MM.1S (cell line): Measurements from ENCODE around the gene FYN.

ENCODE experiments used
- EZH2 ChIP-seq: fragments of 300-600 bp; sonication (generic); optimal IDR thresholded peaks from 2 replicates; pipeline ENCODE3; 2017; ENCODE audit warnings: low read depth, mild to moderate bottlenecking, antibody characterized with exemption, low read length, mixed read lengths
- EZH2phosphoT487 ChIP-seq: fragments of 300-600 bp; sonication (generic); IDR thresholded peaks from 2 replicates; pipeline ENCODE4 v1.6.1; 2018; ENCODE audit warnings: antibody characterized with exemption, low read length
- TF ChIP-seq, protein P1 (sequence below): fragments of 300-600 bp; sonication (generic); IDR thresholded peaks from 2 replicates; pipeline ENCODE4 v1.5.1; 2016; ENCODE audit warnings: antibody characterized with exemption, low read length, mixed read lengths

DNA sequence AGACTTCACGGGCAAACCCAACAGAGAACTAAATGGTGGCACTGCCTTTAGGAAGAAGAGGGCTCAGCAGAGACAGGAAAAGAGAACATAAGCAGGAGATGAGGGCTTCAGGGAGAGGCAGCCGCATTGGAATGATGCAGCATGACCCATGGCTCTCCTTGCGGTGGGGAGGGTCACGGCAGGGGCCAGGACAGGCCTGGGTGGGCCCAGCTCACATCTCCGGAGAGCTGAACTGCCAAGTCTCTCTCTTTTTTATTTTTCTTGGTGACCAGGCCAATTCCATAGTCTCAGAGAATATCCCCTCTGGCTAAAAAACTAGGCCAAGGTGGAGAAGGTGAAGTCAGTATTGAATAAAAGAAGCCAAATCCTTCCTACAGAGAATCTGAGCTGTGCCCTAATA, 190.1 kb downstream of the FYN start:
- TF ChIP-seq EZH2 (no peak), EZH2phosphoT487 (no peak)
- TF ChIP-seq, protein P1, sequence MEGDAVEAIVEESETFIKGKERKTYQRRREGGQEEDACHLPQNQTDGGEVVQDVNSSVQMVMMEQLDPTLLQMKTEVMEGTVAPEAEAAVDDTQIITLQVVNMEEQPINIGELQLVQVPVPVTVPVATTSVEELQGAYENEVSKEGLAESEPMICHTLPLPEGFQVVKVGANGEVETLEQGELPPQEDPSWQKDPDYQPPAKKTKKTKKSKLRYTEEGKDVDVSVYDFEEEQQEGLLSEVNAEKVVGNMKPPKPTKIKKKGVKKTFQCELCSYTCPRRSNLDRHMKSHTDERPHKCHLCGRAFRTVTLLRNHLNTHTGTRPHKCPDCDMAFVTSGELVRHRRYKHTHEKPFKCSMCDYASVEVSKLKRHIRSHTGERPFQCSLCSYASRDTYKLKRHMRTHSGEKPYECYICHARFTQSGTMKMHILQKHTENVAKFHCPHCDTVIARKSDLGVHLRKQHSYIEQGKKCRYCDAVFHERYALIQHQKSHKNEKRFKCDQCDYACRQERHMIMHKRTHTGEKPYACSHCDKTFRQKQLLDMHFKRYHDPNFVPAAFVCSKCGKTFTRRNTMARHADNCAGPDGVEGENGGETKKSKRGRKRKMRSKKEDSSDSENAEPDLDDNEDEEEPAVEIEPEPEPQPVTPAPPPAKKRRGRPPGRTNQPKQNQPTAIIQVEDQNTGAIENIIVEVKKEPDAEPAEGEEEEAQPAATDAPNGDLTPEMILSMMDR: no peak
